ACC112 (cell line): ENCODE results near the gene PKP1.

Source experiments
- H2AFZ ChIP-seq: fragments of 200-600 bp; sonication (generic); one replicate; pipeline ENCODE4 v1.6.0; 2017; ENCODE audit warnings: antibody characterized with exemption, low read length; ENCODE audit not compliant: unreplicated experiment
- H3K27ac ChIP-seq: fragments of 200-600 bp; sonication (generic); 2 replicates; pipeline ENCODE4 v1.5.1; 2014; ENCODE audit warnings: low read depth, mild to moderate bottlenecking, antibody characterized with exemption, low read length, moderate library complexity
- H3K27me3 ChIP-seq: fragments of 200-600 bp; sonication (generic); 2 replicates; pipeline ENCODE4 v1.6.1; 2014; ENCODE audit warnings: mild to moderate bottlenecking, antibody characterized with exemption, low read length, moderate library complexity, mixed read lengths; ENCODE audit not compliant: insufficient read depth
- H3K36me3 ChIP-seq: fragments of 200-600 bp; sonication (generic); 2 replicates; pipeline ENCODE4 v1.6.1; 2016; ENCODE audit warnings: mild to moderate bottlenecking, antibody characterized with exemption, low read length, moderate library complexity, mixed read lengths; ENCODE audit not compliant: insufficient read depth
- H3K4me1 ChIP-seq: fragments of 200-600 bp; sonication (generic); one replicate; pipeline ENCODE4 v1.6.1; 2016; ENCODE audit warnings: low read length, mixed read lengths; ENCODE audit not compliant: insufficient read depth, unreplicated experiment, control insufficient read depth
- H3K4me3 ChIP-seq: fragments of 200-600 bp; sonication (generic); 2 replicates; pipeline ENCODE4 v1.5.1; 2014; ENCODE audit warnings: mild to moderate bottlenecking, low read depth, low read length
- H3K79me2 ChIP-seq: fragments of 200-600 bp; sonication (generic); one replicate; pipeline ENCODE4 v1.6.0; 2016; ENCODE audit warnings: low read length; ENCODE audit not compliant: control insufficient read depth, unreplicated experiment, insufficient read depth

The PKP1 gene

DNA sequence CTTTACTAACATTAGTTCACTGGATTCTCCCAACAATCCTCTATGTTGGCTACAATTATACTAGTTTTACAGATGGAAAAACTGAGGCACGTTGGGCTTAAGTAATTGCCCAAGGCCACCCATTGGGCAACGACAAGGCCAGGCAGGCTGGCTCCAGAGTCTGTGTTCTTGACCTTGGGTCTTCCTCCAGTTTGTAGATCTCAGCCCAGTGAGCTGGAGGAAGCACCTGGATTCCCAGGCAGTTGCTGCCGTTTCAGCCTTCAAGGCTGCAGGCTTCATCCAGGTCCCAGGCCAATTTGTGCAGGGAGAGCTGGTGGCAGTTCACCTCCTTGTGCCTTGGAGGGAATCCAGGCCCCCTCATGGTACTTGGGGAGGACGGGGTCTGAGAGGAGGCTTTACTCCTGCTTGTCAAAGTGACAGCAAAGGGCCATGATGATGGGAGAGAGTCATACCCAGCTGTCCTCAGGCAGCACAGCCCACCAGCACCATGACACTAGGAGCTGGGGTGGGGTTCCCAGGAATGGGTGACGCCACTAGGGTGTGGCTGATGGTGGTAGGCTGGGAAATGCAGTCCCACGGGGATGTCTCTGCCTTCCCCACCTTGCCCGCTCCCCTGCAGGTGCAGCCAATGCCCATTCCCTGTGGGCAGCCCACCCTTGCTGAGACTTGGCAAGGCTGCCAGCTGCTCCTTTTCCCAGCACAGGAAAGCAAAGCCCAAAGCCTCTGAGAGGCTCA, 27.1 kb downstream of the PKP1 start:
- Histone ChIP-seq H3K27ac (no peak overlapping the region), H2AFZ (no peak overlapping the region), H3K79me2 (no peaks in the 10 kb centered on the region), H3K4me1 (peaks cover 22% of the 10 kb centered on the region), H3K27me3 (no peaks in the 10 kb centered on the region), H3K36me3 (no peaks in the 10 kb centered on the region), H3K4me3 (no peak overlapping the region)

DNA sequence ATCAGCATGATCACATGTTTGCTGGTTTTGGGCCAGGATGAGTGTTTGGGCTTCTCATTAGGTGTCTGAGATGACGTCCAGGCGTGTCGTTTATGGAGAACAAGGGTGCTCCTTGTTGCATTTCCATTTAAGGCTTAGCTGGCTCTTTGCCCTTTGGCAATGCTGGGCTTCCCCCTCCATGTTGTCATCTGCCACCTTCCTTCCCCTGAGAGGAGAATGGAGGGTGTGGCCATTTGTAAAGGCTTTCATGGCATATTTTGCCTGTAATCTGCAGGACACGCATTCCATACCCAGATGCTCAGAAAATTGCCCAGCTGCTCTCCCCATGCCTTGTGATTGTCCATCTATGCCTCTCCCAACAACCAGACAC, 27.7 kb downstream of the PKP1 start:
- Histone ChIP-seq H3K27ac (no peak overlapping the region), H3K36me3 (no peaks in the 10 kb centered on the region), H2AFZ (no peak overlapping the region), H3K4me1 (peaks cover 22% of the 10 kb centered on the region), H3K4me3 (no peak overlapping the region), H3K79me2 (no peaks in the 10 kb centered on the region), H3K27me3 (no peaks in the 10 kb centered on the region)

GRCh38 chr1:201311356-201312011, 28.2 kb downstream of the PKP1 start:
- H3K27me3 ChIP-seq: no peaks in the 10 kb centered on the region

GRCh38 chr1:201312298-201312697, 29.0 kb downstream of the PKP1 start:
- Histone ChIP-seq H3K36me3 (no peaks in the 10 kb centered on the region), H3K4me1 (peaks cover 17% of the 10 kb centered on the region), H3K27ac (no peak overlapping the region), H3K79me2 (no peaks in the 10 kb centered on the region), H2AFZ (no peak overlapping the region), H3K27me3 (no peaks in the 10 kb centered on the region), H3K4me3 (no peak overlapping the region)

More at GRCh38 chr1:201311356-201312011, 28.2 kb downstream of the PKP1 start:
- Histone ChIP-seq H3K4me1 (peaks cover 22% of the 10 kb centered on the region), H3K36me3 (no peaks in the 10 kb centered on the region), H3K79me2 (no peaks in the 10 kb centered on the region), H2AFZ (no peak overlapping the region), H3K4me3 (no peak overlapping the region), H3K27ac (no peak overlapping the region)

DNA sequence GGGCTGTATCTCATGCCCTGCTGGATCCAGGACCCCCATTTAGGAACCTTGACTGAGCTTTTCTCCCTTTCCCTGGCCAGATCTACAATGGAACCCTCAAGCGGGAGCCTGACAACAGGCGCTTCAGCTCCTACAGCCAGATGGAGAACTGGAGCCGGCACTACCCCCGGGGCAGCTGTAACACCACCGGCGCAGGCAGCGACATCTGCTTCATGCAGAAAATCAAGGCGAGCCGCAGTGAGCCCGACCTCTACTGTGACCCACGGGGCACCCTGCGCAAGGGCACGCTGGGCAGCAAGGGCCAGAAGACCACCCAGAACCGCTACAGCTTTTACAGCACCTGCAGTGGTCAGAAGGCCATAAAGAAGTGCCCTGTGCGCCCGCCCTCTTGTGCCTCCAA, 29.8 kb downstream of the PKP1 start:
- Histone ChIP-seq H3K27me3 (no peaks in the 10 kb centered on the region), H3K36me3 (no peaks in the 10 kb centered on the region), H3K4me1 (peaks cover 12% of the 10 kb centered on the region), H3K27ac (no peak overlapping the region), H3K4me3 (no peak overlapping the region), H2AFZ (no peak overlapping the region), H3K79me2 (no peaks in the 10 kb centered on the region)

DNA sequence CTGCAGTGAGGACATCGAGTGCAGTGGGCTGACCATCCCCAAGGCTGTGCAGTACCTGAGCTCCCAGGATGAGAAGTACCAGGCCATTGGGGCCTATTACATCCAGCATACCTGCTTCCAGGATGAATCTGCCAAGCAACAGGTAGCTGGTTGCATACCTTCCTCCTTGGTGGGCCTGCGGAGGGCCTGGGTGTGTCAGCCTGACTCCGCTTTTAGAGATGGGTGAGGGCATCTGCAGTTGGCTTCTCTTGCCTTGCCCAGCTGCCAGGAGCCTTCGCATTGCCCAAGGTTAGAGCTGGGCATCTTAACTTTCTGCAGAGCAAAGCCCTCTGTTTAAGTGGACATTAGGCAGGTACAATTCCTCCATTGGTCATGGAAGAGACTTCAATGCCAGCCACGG, 33.2 kb downstream of the PKP1 start:
- Histone ChIP-seq H3K36me3 (no peaks in the 10 kb centered on the region), H3K27ac (no peak overlapping the region), H3K4me1 (no peaks in the 10 kb centered on the region), H3K27me3 (no peaks in the 10 kb centered on the region), H3K4me3 (no peak overlapping the region), H3K79me2 (no peaks in the 10 kb centered on the region), H2AFZ (no peak overlapping the region)

GRCh38 chr1:201317551-201317950, 34.2 kb downstream of the PKP1 start:
- Histone ChIP-seq H3K27me3 (no peaks in the 10 kb centered on the region), H3K27ac (no peak overlapping the region), H2AFZ (no peak overlapping the region), H3K79me2 (no peaks in the 10 kb centered on the region), H3K4me1 (no peaks in the 10 kb centered on the region), H3K36me3 (no peaks in the 10 kb centered on the region), H3K4me3 (no peak overlapping the region)

GRCh38 chr1:201318504-201319340, 35.4 kb downstream of the PKP1 start:
- Histone ChIP-seq H3K79me2 (no peaks in the 10 kb centered on the region), H3K27ac (no peak overlapping the region)

DNA sequence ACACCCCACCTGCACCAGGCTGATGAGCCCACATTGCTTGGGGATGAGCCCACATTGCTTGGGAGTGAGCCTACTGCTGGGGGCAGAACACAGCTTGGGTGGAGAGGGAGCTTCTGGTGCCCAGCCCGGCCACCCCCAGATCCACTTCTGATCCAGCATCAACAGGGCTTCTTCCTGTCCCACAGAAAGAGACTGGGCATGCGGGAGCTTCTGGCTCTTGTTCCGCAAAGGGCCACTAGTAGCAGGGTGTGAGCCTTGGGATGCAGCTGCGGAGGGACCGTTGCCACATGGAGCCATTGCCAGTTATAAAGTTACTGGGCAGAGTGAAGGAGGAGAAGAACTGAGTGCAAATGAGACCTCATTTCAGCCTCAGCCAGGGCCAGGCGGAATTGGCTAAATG, 36.3 kb downstream of the PKP1 start:
- H3K79me2 ChIP-seq: no peaks in the 10 kb centered on the region
- H2AFZ ChIP-seq: no peak overlapping the region
- no peak overlapping the region for H3K27ac ChIP-seq
- H3K4me1 ChIP-seq: no peaks in the 10 kb centered on the region
- no peaks in the 10 kb centered on the region for H3K27me3 ChIP-seq
- no peak overlapping the region for H3K4me3 ChIP-seq
- H3K36me3 ChIP-seq: no peaks in the 10 kb centered on the region

More at GRCh38 chr1:201318504-201319340, 35.4 kb downstream of the PKP1 start:
- H2AFZ ChIP-seq: no peak overlapping the region
- H3K27me3 ChIP-seq: no peaks in the 10 kb centered on the region
- no peak overlapping the region for H3K4me3 ChIP-seq
- H3K36me3 ChIP-seq: no peaks in the 10 kb centered on the region
- H3K4me1 ChIP-seq: no peaks in the 10 kb centered on the region

DNA sequence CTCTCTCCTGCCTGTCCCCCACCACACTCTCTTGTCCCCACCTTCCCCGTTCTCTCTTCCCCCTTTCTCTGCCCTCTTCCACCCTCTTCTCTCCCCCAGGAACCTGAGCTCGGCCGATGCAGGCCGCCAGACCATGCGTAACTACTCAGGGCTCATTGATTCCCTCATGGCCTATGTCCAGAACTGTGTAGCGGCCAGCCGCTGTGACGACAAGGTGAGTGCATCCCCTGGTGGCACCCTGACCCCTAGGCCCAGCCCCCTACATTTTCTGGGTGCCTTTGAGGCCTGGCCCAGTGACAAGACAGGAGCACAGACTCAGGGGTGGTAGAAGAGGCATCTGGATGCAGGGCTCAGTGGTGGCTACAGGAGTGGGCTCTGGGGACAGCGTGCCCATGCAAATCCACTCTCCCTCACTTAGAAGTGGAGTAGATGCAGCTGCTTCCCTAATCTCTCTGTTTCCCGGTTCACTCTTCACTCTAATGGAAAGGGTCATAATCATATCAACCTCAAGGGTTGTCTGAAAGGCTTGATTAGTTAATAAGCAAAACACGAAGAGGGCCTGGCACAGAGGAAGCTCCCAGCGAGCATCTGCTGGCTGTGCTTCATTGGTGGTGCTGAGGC, 37.0 kb downstream of the PKP1 start:
- Histone ChIP-seq H3K36me3 (no peaks in the 10 kb centered on the region), H2AFZ (no peak overlapping the region), H3K4me3 (no peak overlapping the region), H3K4me1 (no peaks in the 10 kb centered on the region), H3K79me2 (no peaks in the 10 kb centered on the region), H3K27ac (no peak overlapping the region), H3K27me3 (no peaks in the 10 kb centered on the region)
